ENCODE measurements around the gene DCAF15.

DCAF15 gene

GRCh38 chr19:13930402-13930801, 21.9 kb upstream of the DCAF15 start:
- DNase-seq (ENCODE audit: low read depth) = no peak

GRCh38 chr19:13931391-13932148, 20.7 kb upstream of the DCAF15 start:
- no peak overlapping the region for H3K4me3 ChIP-seq (ENCODE audit: low read length)
- no peak for TF ChIP-seq CTCF (conservative IDR thresholded peaks at IDR 0.05; ENCODE audit: low read depth, low read length)
- no peak for DNase-seq (ENCODE audit: low read depth)

More at GRCh38 chr19:13930402-13930801, 21.9 kb upstream of the DCAF15 start:
- no peak overlapping the region for H3K4me3 ChIP-seq (ENCODE audit: low read length)
- no peak for TF ChIP-seq CTCF (conservative IDR thresholded peaks at IDR 0.05; ENCODE audit: low read depth, low read length)

GRCh38 chr19:13932149-13932637, 20.1 kb upstream of the DCAF15 start:
- DNase-seq (ENCODE audit: low read depth) = no peak
- H3K4me3 ChIP-seq (ENCODE audit: low read length) = no peak overlapping the region
- no peak for TF ChIP-seq CTCF (conservative IDR thresholded peaks at IDR 0.05; ENCODE audit: low read depth, low read length)

GRCh38 chr19:13932911-13933393, 19.4 kb upstream of the DCAF15 start:
- no peak for TF ChIP-seq CTCF (conservative IDR thresholded peaks at IDR 0.05; ENCODE audit: low read depth, low read length)
- no peak for DNase-seq (ENCODE audit: low read depth)
- H3K4me3 ChIP-seq (ENCODE audit: low read length) = no peak overlapping the region

- no peak overlapping the region for H3K4me3 ChIP-seq (ENCODE audit: low read length)
- no peak for TF ChIP-seq CTCF (conservative IDR thresholded peaks at IDR 0.05; ENCODE audit: low read depth, low read length)
- no peak for DNase-seq (ENCODE audit: low read depth)
These were observed 17.6 kb upstream of the DCAF15 start for GRCh38 chr19:13934785-13935109.

- H3K4me3 ChIP-seq (ENCODE audit: low read length) = peak overlapping the region; percentile 14
- no peak for DNase-seq (ENCODE audit: low read depth)
These were observed 16.4 kb upstream of the DCAF15 start for GRCh38 chr19:13935765-13936510.

More at GRCh38 chr19:13935765-13936510, 16.4 kb upstream of the DCAF15 start:
- TF ChIP-seq CTCF (conservative IDR thresholded peaks at IDR 0.05; ENCODE audit: low read depth, low read length) = no peak

Data from retinal pigment epithelial cell (primary cell).